ENCODE data around the gene KRT10. TPM values are rescaled to one million over a fixed set of nuclear protein-coding genes. Genes with fewer than 3 reads are reported as not detected.
A peak's percentile ranks its signal among the peaks of the same experiment; 100 is the strongest.

The KRT10 gene
- polyA plus RNA-seq, 3 donors: 9.7 to 79.1 (median 58.7) TPM

GRCh38 chr17:40793832-40794231, 28.6 kb downstream of the KRT10 start:
- no peak for DNase-seq
- Histone ChIP-seq H3K79me2 (ENCODE audit: insufficient read depth, low read length) (no peaks in the 10 kb centered on the region), H3K4me3 (replicated peaks in 1 of 3; ENCODE audit: low read depth in 2 of 3, low read length in 3 of 3) (no peak overlapping the region), H3K36me3 (replicated peaks in 1 of 2; ENCODE audit: control insufficient read depth in 1 of 2, insufficient read depth in 2 of 2, low read length in 2 of 2) (no peaks in the 10 kb centered on the region), H2AFZ (ENCODE audit: insufficient read depth, low read depth, low read length, poor library complexity, severe bottlenecking) (no peak overlapping the region), H3K9me3 (replicated peaks in 1 of 2; ENCODE audit: control insufficient read depth in 1 of 2, insufficient read depth in 1 of 2, low read length in 2 of 2) (no peaks in the 10 kb centered on the region), H3K4me2 (replicated peaks; ENCODE audit: extremely low read depth, low read length, poor library complexity, severe bottlenecking) (no peak overlapping the region), H4K20me1 (ENCODE audit: insufficient read depth, low read length) (no peaks in the 10 kb centered on the region), H3K27ac (ENCODE audit: low read depth in 1 of 2, low read length in 2 of 2) (no peak overlapping the region), H3K4me1 (ENCODE audit: control insufficient read depth in 1 of 2, insufficient read depth in 2 of 2, low read length in 2 of 2) (no peaks in the 10 kb centered on the region), H3K9ac (ENCODE audit: insufficient read depth, low read length, poor library complexity, severe bottlenecking) (no peak overlapping the region), H3K27me3 (ENCODE audit: control insufficient read depth in 2 of 2, insufficient read depth in 2 of 2, low read length in 2 of 2) (peaks cover 5 to 28% of the 10 kb centered on the region in 2 donors)
- no peak overlapping the region for H3K27ac Mint-ChIP-seq
- H3K36me3 Mint-ChIP-seq: no peaks in the 10 kb centered on the region
- H3K9me3 Mint-ChIP-seq: no peaks in the 10 kb centered on the region
- no peak for TF ChIP-seq CTCF (IDR thresholded peaks at IDR 0.05)
- H3K4me1 Mint-ChIP-seq: no peaks in the 10 kb centered on the region
- 93% methylated on average over 8 of the region's 10 CpGs for WGBS (ENCODE audit: insufficient coverage)
- H3K4me3 Mint-ChIP-seq: peak overlapping the region in 1 of 2 donors; percentile 28
- intact Hi-C loops (cut with micrococcal nuclease): no loop called here
- peaks cover 20 to 28% (median 22%) of the 10 kb centered on the region in 3 donors for H3K27me3 Mint-ChIP-seq (ENCODE audit: low read depth in 3 of 3)

GRCh38 chr17:40791787-40792436, 30.5 kb downstream of the KRT10 start:
- peak; percentile 11 for TF ChIP-seq CTCF (IDR thresholded peaks at IDR 0.05)
- Mint-ChIP-seq H3K27me3 (ENCODE audit: low read depth in 3 of 3) (peaks cover 14 to 32% (median 22%) of the 10 kb centered on the region in 3 donors), H3K27ac (no peak overlapping the region), H3K4me1 (no peaks in the 10 kb centered on the region), H3K4me3 (no peak overlapping the region), H3K36me3 (no peaks in the 10 kb centered on the region), H3K9me3 (no peaks in the 10 kb centered on the region)
- Histone ChIP-seq H2AFZ (ENCODE audit: insufficient read depth, low read depth, low read length, poor library complexity, severe bottlenecking) (no peak overlapping the region), H3K4me2 (replicated peaks; ENCODE audit: extremely low read depth, low read length, poor library complexity, severe bottlenecking) (no peak overlapping the region), H3K27me3 (ENCODE audit: control insufficient read depth in 2 of 2, insufficient read depth in 2 of 2, low read length in 2 of 2) (peaks cover 5 to 23% of the 10 kb centered on the region in 2 donors), H3K36me3 (replicated peaks in 1 of 2; ENCODE audit: control insufficient read depth in 1 of 2, insufficient read depth in 2 of 2, low read length in 2 of 2) (no peaks in the 10 kb centered on the region), H4K20me1 (ENCODE audit: insufficient read depth, low read length) (no peaks in the 10 kb centered on the region), H3K9ac (ENCODE audit: insufficient read depth, low read length, poor library complexity, severe bottlenecking) (no peak overlapping the region), H3K79me2 (ENCODE audit: insufficient read depth, low read length) (no peaks in the 10 kb centered on the region), H3K4me3 (replicated peaks in 1 of 3; ENCODE audit: low read depth in 2 of 3, low read length in 3 of 3) (no peak overlapping the region), H3K4me1 (ENCODE audit: control insufficient read depth in 1 of 2, insufficient read depth in 2 of 2, low read length in 2 of 2) (no peaks in the 10 kb centered on the region), H3K9me3 (replicated peaks in 1 of 2; ENCODE audit: control insufficient read depth in 1 of 2, insufficient read depth in 1 of 2, low read length in 2 of 2) (no peaks in the 10 kb centered on the region), H3K27ac (ENCODE audit: low read depth in 1 of 2, low read length in 2 of 2) (no peak overlapping the region)
- WGBS (ENCODE audit: insufficient coverage): 27% methylated on average over 2 of the region's 6 CpGs
- intact Hi-C loops (cut with micrococcal nuclease): no loop called here
- DNase-seq: no peak
